HG02588 (cell line): ENCODE results near the gene OR1N1.
"Not testable (repeated sequence)": the region's sequence is repeated elsewhere in the genome, so short reads cannot be mapped to it uniquely, and the experiment has no call there.

Experiments used
- ATAC-seq: cut with Tn5 transposase; IDR thresholded peaks from one replicate; pipeline ENCODE4 v1.9.1; 2021; ENCODE audit warnings: mild to moderate bottlenecking, moderate library complexity; ENCODE audit not compliant: unreplicated experiment

The OR1N1 gene, protein sequence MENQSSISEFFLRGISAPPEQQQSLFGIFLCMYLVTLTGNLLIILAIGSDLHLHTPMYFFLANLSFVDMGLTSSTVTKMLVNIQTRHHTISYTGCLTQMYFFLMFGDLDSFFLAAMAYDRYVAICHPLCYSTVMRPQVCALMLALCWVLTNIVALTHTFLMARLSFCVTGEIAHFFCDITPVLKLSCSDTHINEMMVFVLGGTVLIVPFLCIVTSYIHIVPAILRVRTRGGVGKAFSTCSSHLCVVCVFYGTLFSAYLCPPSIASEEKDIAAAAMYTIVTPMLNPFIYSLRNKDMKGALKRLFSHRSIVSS

DNA sequence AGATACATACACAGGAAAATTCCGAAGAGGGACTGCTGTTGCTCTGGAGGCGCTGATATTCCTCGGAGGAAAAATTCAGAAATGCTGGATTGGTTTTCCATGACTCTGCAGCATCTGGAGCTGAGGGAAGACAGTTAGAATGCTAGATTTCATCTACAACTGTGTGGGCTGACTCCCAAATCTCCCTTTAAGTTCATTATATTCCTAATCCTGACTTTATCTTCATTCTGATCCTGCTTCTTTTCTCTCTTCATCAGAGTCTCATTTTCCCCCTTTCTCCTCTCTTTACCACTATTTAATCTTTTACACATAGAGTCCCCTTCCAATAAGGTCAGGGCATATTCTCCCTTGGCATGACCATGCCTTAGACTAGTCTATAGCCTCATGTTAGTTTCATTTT lies at the start of gene OR1N1:
Gene OR1N1 (minus strand): TSS at position 101 of the 400 bp plus-strand sequence. CDS start 0 bp downstream, at position 101.
- ATAC-seq: no peak

DNA sequence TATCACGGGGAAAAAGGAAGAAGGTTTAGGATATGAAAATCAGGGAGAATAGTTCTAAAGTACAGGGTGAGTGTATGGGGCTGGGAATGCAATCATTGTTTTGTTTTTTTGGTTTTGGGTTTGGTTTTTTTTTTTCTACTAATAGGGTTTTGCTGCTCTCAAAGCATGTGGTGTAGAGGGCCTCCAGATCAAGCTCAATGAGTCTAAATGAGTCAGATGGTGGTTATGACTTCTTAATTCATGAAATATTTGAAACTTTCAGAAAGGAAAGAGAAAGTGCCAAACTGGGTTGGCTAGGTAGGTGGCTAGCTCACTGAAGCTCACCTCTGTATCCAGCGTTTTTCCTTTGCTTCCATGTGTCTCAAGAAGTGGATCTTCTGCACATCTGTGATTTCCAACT lies 45.4 kb upstream of the OR1N1 start:
- no peak for ATAC-seq

DNA sequence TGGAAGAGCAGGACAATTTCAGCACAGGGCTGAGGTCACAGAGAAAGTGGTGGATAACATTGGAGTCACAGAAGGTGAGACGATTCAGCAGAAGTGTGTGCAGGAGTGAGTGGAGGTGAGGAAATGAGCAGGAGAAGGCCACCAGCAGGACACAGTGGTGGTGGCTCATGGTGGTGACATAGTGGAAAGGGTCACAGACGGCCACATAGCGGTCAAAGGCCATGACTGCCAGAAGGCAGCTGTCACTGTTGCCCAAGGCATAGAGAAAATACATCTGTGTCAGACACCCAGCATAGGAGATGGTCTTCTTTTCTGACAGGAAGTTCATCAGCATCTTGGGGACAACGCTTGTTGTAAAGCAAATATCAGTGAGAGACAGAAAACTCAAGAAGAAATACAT lies 40.8 kb upstream of the OR1N1 start:
- ATAC-seq: no peak

DNA sequence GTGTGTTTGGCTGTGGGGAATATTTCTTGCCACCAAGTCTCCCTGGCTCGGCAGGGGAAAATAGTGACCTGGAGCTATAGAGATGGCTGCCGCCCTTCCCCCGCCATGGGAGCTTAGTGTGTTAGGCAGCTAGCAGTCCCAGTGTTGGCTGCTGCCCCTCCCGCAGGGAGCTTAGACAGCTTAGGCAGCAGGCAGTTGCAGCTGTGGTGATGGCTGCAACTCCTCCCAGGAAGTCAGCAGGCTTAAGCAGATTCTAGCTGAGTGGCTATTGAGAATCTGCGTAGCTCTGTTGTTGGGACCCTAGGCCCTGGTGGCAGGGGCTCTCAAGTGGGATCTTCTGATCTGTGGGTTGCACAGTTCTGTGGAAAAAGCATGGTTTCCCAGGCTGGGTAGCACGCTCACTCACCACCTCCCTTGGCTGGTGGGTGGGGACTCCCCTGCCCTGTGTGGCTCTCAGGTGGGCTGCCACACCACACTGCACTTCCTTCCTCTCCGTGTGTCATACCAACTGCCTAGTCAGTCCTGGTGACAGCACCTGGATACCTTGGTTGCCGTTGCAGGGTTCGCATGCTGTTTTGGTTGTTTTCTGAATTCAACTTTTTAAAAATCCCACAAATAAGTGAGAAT lies 35.2 kb upstream of the OR1N1 start:
- ATAC-seq: no peak

DNA sequence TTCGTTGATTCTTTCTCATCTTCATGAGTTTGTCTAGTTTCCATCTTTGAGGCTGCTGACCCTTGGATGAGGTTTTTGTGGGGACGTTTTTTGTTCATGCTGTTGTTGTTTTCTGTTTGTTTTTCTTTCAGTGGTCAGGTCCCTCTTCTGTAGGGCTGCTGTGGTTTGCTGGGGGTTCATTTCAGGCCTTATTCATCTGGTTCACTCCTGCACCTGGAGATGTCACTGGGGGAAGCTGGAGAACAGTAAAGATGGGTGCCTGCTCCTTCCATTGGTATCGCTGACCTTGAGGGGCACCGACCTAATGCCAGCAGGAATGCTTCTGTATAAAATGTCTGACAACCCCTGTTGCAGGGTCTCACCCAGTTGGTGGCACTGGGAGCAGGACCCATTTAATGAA lies 34.4 kb upstream of the OR1N1 start:
- no peak for ATAC-seq

DNA sequence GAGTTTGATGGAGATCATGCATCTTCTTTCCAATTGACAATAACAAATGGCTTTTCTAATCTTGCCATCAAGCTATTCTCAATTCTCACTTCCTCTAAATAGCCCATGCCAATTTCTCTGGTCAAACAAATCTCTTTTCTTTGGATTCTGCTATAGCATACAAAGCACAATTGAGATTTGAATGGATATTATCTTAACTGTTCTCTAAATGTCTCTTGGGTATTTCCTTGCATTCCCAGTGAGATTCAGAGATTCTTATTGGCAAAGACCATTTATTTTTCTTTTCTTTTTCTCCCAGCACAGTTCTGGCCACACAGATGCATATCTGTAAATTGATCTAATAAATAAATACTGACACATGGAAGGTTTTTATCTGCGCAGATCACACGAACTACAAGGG lies 25.7 kb upstream of the OR1N1 start, which contains the start of gene OR1N2:
Gene OR1N2 (plus strand): TSS at position 301 of the 400 bp plus-strand sequence. CDS start 100 bp downstream, outside the sequence.
- ATAC-seq: no peak

DNA sequence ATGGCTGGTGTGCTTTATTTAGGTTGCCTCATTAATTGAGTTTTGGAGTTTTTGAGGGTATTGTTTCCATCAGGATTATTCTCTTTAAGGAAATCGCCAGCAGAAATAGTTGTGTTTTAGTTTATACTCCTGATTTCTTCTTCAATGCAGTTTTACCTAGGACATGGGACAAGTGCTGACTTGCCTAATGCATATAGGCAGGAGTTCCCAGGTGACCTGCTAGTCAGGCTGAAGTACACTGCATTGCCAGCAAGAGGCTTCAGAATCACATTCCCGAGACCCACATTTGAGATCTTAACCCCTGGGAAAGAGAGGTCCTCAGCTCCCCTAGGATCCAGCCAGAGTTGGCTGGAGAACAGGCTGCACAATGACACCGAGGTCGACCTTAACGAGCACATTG lies 24.3 kb upstream of the OR1N1 start:
- ATAC-seq: no peak

DNA sequence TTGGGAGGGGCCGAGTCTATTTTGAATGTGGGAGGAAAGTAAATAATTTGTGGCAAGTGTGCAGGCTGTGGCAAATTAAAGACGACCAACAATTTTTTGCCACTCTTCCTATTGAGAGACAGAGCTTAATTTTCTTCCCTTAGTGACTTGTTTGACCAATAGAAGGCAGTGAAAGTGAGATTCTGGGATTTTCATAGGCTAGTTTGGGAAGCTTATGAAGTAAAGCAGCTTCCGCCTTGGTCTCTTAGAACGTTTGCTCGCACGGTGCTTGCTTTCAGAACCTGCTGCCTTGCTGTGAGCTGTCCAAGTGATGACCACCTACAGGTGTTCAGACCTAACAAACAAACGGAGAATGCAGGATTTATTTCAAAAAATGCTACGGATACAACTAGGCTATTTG lies 19.1 kb upstream of the OR1N1 start:
- no peak for ATAC-seq

DNA sequence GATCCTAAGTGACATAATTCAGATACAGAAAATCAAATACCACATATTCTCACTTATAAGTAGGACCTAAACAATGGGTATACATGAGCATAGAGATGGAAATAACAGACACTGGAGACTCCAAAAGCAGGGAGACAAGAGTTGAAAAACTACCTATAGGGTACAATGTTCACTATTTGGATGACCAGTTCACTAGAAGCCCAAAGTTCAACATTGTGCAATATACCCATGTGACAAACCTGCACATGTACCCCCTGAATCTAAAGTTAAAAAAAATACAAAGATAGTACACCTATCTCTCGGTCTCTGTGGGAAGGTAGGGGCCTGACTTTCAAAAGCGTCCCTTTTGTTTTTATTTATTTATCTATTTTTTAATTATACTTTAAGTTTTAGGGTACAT lies 11.7 kb upstream of the OR1N1 start:
- no peak for ATAC-seq

DNA sequence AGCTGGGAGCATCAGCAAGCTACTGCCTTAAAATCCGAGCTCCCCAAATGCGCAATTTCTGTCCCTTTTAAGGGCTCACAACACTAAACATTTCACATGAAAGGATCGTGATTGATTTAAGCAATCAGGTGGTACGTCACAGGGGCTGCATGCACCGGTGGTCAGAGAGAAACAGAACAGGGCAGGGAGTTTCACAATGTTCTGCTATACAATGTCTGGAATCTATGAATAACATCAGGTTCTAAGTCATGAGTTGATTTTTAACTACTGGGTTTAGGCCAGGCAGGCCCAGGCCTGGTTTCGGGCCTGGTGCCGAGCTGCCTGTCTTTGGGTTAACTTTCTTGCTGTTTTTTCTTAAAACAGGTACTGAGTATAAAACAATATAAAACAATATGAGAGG lies 10.0 kb upstream of the OR1N1 start:
- not testable (repeated sequence) for ATAC-seq

DNA sequence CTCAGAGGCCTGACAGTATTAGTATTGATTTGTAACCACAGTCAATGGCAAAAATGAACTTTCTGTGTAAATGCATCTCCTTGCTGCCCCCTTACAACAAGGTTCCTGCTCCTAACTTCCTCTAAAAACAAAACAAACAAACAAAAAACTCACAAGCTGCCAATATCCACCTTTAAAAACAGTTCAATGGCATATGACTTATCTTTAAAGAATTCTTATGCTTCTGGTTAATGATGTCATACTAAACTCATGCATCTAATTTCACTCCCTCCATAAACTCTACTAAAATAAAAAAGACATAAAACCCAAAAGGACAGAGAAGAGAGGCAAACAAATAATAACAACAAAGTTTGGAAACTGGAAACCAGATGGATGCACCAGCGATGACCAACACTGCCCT lies 9.0 kb upstream of the OR1N1 start:
- no peak for ATAC-seq

DNA sequence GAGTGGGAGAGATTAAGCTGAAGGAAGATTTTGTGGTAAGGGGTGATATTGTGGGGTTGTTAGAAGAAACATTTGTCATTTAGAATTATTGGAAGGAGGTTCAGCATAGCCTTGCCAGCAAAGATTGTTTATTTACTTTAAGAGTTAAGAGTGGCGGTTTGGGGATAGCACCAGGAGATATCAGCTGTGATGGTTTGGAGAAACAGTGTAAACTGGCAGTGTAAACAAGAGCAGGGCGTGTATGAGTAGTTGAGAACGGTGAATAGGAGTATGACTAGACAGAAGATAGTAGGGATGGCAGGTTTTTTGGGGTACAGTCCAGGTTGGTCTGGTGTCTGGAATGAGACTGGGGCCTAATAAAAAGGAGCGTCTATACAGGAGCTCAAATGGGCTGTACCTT lies 4.1 kb upstream of the OR1N1 start:
- not testable (repeated sequence) for ATAC-seq

DNA sequence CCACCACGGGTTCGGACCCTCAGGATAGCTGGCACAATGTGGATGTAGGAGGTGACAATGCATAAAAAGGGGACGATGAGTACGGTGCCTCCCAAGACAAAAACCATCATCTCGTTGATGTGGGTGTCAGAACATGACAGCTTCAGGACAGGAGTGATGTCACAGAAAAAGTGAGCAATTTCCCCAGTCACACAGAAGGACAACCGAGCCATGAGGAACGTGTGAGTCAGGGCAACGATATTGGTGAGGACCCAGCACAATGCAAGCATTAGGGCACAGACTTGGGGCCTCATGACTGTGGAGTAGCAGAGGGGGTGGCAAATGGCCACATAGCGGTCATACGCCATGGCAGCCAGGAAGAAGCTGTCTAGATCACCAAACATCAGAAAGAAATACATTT lies 491 bp downstream of the OR1N1 start:
- no peak for ATAC-seq

DNA sequence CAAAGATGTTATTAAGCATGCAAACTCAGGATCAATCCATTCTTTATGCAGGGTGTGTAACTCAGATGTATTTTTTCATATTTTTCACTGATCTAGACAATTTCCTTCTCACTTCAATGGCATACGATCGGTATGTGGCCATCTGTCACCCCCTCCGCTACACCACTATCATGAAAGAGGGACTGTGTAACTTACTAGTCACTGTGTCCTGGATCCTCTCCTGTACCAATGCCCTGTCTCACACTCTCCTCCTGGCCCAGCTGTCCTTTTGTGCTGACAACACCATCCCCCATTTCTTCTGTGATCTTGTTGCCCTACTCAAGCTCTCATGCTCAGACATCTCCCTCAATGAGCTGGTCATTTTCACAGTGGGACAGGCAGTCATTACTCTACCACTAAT lies 7.7 kb downstream of the OR1N1 start:
- no peak for ATAC-seq

DNA sequence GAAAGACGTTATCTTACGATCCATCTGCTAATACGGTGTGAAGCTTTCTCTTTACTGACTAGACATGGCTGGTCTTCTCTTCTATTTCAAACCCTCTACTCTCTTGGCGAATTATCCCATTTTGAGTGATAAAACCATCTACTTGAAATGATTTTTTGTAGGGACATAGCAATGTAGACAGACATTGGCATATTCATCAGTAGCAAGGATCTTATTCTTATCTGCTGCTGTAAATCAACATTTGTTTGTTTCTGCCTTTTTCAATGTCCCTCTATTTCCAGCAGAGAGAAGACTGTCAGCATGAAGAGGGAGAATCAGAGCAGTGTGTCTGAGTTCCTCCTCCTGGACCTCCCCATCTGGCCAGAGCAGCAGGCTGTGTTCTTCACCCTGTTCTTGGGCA lies 8.3 kb downstream of the OR1N1 start, which contains the start of gene OR1J4:
Gene OR1J4 (plus strand): TSS at position 301 of the 400 bp plus-strand sequence. CDS start 0 bp downstream, at position 301.
- no peak for ATAC-seq

DNA sequence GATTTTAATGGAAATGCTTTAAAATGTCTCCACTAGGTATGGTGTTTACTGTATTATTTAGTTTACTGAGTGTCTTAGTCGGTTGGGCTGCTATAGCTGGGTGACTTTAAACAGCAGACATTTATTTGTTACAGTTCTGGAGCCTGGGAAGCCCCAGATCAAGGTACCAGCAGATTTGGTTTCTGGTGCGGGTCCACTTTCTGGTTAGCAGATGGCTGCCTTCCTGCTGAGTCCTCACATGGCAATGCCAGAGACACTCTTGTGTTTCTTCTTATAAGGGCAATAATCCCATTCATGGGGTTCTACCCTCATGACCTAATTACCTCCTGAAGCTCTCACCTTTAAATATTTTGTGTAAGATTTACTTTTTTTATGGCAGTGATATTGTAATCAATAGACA lies 8.9 kb downstream of the OR1N1 start:
- no peak for ATAC-seq

DNA sequence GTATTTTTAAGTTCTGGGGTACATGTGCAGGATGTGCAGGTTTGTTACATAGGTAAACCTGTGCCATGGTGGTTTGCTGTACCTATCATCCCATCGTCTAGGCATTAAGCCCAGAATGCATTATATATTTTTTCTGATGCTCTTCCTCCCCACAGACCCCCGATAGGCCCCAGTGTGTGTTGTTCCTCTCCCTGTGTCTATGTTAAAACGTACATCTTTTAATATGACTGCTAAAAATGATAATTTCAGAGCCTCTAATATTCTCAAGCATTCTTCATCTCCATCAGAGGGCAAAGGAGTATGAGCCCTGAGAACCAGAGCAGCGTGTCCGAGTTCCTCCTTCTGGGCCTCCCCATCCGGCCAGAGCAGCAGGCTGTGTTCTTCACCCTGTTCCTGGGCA lies 16.6 kb downstream of the OR1N1 start, which contains the start of gene OR1J2:
Gene OR1J2 (plus strand): TSS at position 301 of the 400 bp plus-strand sequence. CDS start 0 bp downstream, at position 301.
- no peak for ATAC-seq

DNA sequence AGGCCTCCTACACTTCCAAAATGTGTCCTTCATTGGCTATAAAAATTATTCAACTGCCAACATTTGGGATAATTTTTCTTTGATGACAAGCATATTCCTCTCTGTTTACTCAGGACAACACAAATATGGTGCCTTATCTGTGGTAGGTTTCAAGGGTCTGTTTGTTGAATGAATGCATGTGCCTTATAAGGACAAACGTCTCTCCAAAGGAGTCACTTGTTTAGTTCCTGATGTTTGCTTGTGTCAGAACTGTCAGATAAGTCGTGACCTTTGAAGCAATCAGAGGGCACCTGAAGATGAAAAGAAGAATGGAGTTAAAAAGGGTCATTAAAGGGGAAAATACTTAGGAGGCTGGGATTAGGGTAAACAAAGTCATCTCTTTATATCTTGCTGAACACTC lies 20.1 kb downstream of the OR1N1 start:
- no peak for ATAC-seq

DNA sequence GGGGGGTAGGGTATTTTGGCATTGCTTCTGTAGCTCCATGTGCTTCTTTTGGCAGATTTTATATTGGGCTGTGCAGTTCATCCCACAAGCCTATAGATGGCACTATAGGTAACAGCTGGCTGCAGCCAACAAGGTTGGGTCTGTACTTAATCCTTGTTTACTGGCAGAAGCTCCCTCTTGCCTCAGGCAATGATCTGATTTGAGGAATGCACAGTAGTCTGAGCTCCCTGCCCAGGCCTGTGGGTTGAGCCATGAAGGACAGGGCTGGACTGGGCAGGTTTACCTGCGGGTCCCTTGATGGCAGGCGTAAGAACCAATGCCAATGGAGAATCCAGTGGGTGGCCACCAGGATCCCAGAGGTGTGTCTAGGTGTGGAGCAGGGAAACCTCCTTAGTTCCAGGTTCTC lies 28.2 kb downstream of the OR1N1 start:
- peak; percentile 72 for ATAC-seq

DNA sequence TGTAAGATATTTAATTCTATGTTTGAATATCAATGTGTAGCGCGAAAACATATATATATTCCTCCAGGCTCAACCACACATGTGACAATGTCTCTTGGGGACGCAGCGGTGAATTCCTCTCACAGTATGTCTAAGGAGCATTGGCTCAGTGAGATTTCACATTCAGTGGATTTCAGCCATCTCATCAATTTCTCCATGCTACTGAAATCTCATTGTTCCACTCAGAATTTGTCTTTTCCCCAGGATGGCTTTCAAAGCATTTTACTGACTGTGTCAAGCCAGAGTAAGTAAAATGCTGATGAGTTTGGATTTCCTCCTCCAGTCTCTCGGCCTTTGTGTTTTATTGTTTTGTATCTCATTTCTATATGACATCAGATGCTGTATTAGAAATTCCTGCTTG lies 48.0 kb downstream of the OR1N1 start:
- no peak for ATAC-seq

DNA sequence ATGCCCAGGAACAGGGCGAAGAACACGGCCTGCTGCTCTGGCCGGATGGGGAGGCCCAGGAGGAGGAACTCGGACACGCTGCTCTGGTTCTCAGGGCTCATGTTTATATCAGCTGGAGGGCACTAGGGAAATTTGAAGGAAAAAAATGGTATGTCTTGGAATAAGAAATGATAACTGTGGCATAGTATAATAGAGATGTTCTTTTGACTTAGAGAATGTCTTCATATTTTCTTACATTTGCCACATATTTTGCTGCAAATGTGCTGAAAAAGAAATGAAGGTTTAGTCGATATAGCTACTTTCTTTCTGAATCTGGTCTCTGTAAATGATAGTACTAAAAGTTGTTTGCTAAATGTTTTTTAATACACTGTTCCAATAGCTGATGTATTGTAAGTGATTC lies 49.3 kb downstream of the OR1N1 start, which contains the start of gene OR1J1:
Gene OR1J1 (minus strand): TSS at position 101 of the 400 bp plus-strand sequence. CDS start 0 bp downstream, at position 101.
- ATAC-seq: no peak

DNA sequence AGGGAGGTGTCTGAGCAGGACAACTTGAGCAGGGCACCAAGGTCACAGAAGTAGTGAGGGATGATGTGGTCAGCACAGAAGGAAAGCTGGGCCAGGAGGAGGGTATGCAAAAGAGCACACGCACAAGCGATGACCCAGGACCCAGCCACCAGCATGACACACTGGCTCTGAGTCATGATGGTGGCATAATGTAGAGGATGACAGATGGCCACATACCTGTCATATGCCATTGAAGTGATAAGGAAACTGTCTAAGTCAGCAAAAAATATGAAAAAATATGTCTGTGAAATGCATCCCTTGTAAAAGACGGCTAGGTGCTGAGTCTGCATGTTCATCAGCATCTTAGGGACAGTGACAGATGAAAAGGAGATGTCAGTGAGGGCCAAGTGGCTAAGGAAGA lies 49.7 kb downstream of the OR1N1 start:
- no peak for ATAC-seq
